Endothelial cell of umbilical vein (primary cell): ENCODE measurements around the gene CYBA.

Source experiments
- CTCF ChIP-seq, 2 donors: IDR thresholded peaks; 1 replicate in 1 of 2; 2 replicates in 1 of 2; pipeline ENCODE4 v1.5.1; 2011; ENCODE audit warnings: low read length in 2 of 2, mild to moderate bottlenecking in 2 of 2, moderate library complexity in 2 of 2, control low read depth in 1 of 2, inconsistent platforms in 1 of 2, low read depth in 1 of 2; ENCODE audit not compliant: insufficient read depth in 1 of 2; ENCODE audit errors: extremely low read depth in 1 of 2
- EZH2 ChIP-seq: IDR thresholded peaks from 2 replicates; pipeline ENCODE4 v1.6.1; 2012; ENCODE audit warnings: borderline replicate concordance, low read depth, mild to moderate bottlenecking, moderate library complexity, low read length, inconsistent platforms; ENCODE audit not compliant: severe bottlenecking
- FOS ChIP-seq: IDR thresholded peaks from 2 replicates; pipeline ENCODE4 v1.6.1; 2011; ENCODE audit warnings: mild to moderate bottlenecking, low read length, moderate library complexity, borderline replicate concordance; ENCODE audit not compliant: insufficient read depth
- JUN ChIP-seq: IDR thresholded peaks from 2 replicates; pipeline ENCODE4 v1.6.1; 2011; ENCODE audit warnings: borderline replicate concordance, low read depth; ENCODE audit not compliant: insufficient read length, insufficient read depth
- POLR2A ChIP-seq: IDR thresholded peaks from 2 replicates; pipeline ENCODE4 v1.6.1; 2012; ENCODE audit warnings: low read depth, mild to moderate bottlenecking, control low read depth, low read length
- POLR2AphosphoS5 ChIP-seq: IDR thresholded peaks from 2 replicates; pipeline ENCODE4 v1.6.1; 2012; ENCODE audit warnings: low read depth, mild to moderate bottlenecking, control low read depth, low read length, moderate library complexity; ENCODE audit not compliant: insufficient read depth

GRCh38 chr16:88685156-88686061, 34.6 kb upstream of the CYBA start:
- TF ChIP-seq CTCF (IDR thresholded peaks at IDR 0.05; ENCODE audit: extremely low read depth in 1 of 2, insufficient read depth in 1 of 2, low read depth in 1 of 2, low read length in 2 of 2) (peak; percentile 67 to 72), FOS (peak; percentile 32), POLR2A (no peak), EZH2 (no peak), POLR2AphosphoS5 (no peak), JUN (no peak)
